ENCODE data around the gene SULF2. TPM values are rescaled to one million over a fixed set of nuclear protein-coding genes. Genes with fewer than 3 reads are reported as not detected.

SULF2 gene
- total RNA-seq, 1 experiment from 2014 or later, result 0.20 TPM

DNA sequence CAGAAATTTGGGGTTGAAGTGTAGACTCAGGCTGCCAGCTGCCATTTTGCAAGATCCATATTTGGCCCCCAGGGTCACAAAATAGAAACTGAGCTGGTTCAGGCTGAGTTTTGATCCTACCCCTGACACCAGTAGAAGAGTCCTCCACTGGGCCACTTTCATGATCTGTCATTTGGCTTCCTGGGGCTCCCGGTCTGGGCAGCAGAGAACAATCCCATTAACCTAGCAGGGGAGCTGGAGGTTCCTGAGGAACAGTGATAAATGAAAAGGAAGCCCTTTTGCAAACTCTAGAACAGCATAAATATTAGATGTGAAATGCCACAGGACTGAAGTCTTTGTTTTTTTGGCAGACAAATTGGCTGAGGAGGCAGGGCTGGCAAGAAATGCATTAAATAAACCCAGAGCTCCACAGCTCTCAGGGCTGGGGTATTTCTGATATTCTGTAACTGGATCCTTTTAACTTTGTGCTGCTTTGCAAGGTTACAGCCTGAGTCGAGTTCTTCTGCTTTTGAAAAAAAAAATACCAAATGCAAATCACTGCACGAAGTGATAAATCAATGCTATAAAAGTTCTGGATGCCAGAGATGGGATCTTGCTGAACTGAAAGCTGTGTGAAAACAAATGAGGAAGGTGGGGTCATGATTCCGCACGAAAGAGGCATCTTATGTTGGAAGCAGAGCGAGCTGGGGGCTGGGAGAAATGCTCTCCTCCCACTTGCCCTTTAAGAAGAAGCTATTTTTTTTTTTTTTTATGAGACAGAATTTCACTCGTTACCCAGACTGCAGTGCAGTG lies 64.4 kb downstream of the SULF2 start:
- DNase-seq, result peak; percentile 65
- no peaks in the 10 kb centered on the region for H3K36me3 ChIP-seq
- peaks cover 7% of the 10 kb centered on the region for H3K27me3 ChIP-seq
- no peaks in the 10 kb centered on the region for H3K9me3 ChIP-seq
- H3K4me3 ChIP-seq, result no peak overlapping the region

DNA sequence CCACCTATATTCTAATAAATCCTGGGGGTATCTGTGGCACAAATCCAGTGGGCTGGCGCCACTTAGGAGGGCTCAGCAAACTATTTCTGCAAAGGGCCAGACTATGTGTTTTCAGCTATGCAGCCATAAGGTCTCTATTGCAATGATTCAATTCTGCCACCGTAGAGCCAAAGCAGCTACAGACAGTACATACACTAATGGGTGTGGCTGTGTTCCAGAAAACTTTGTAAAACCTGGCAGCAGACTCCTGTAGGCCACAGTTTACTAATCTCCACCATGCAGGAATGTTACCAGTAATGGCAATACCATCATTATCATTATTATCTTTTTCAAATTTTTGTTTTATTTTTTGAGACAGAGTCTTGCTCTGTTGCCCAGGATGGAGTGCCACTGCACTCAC lies 65.7 kb downstream of the SULF2 start:
- peaks cover 7% of the 10 kb centered on the region for H3K27me3 ChIP-seq
- no peaks in the 10 kb centered on the region for H3K9me3 ChIP-seq
- H3K36me3 ChIP-seq, result no peaks in the 10 kb centered on the region
- H3K4me3 ChIP-seq, result no peak overlapping the region
- DNase-seq, result peak; percentile 36

DNA sequence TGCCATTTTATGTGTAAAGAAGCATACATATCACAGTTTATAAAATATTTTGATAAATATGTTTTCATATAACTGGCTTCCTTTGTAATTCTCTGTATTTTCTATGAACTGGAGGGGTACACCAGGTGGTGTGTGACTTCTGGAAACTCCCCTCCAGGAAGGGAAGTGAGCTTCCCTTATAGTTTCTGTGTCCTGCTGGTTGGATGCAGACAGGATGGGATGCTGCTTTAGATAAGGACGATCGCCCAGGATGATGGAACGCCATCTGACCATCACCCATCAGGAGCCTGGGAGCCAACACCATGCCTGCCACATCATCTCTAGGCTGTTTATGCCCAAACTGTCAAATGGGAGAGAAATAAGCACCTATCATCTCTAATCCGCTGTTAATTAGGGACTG lies 66.1 kb downstream of the SULF2 start:
- Histone ChIP-seq H3K9me3 (no peaks in the 10 kb centered on the region), H3K27me3 (peaks cover 11% of the 10 kb centered on the region), H3K36me3 (no peaks in the 10 kb centered on the region), H3K4me3 (no peak overlapping the region)
- no peak for DNase-seq

- H3K4me3 ChIP-seq, result no peak overlapping the region
- no peaks in the 10 kb centered on the region for H3K36me3 ChIP-seq
- peaks cover 13% of the 10 kb centered on the region for H3K27me3 ChIP-seq
- no peak for DNase-seq
- no peaks in the 10 kb centered on the region for H3K9me3 ChIP-seq
Measured at GRCh38 chr20:47718398-47718797, 66.9 kb downstream of the SULF2 start.

DNA sequence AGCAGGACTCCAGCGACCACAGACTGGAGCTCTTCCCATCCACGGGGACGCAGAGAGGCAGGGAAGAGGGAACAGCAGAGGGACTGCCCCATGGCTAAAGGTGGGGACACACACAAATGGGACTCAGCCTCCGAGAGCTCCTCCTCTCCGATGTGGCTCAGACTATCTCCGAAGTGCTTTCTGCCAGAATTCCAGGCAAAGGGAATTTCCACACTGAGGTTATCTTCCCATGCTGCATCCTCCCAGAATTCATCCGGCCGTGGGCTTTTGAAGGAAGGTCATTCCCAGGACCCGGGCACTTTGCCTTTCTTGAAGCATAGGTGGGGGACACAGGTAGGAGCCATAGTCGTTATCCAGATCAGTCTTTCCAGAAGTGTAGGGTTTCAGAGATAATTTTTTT lies 67.9 kb downstream of the SULF2 start:
- Histone ChIP-seq H3K27me3 (peaks cover 13% of the 10 kb centered on the region), H3K4me3 (no peak overlapping the region), H3K36me3 (no peaks in the 10 kb centered on the region), H3K9me3 (no peaks in the 10 kb centered on the region)
- no peak for DNase-seq

DNA sequence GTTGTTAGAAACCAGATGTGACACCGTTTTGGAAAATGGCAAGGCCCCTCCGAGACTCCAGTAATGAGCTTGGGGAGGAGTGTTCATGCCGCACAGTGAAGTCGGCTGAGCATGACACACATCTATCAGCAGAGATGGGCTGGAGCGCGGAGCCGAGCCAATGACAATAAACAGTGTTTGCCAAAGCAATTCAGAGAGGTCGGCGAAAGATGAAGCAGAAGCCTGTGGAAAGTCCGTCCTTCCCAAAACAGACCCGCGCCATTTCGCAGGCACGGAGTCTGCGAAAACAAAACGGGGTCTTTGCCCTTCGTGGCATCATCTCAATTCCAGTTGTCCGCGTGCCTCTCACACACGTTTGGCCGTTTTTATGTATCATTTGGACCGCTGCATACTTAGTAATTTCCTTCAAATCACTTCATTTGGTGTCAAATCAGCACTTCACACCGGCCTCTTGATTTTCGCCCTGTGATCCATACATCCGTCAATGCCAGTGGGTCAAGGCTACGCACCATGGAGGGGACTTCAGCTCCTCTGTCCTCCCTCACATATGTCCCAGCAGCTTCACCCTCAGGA lies 71.3 kb downstream of the SULF2 start:
- DNase-seq, result peak; percentile 90
- peaks cover 13% of the 10 kb centered on the region for H3K27me3 ChIP-seq
- no peak overlapping the region for H3K4me3 ChIP-seq

DNA sequence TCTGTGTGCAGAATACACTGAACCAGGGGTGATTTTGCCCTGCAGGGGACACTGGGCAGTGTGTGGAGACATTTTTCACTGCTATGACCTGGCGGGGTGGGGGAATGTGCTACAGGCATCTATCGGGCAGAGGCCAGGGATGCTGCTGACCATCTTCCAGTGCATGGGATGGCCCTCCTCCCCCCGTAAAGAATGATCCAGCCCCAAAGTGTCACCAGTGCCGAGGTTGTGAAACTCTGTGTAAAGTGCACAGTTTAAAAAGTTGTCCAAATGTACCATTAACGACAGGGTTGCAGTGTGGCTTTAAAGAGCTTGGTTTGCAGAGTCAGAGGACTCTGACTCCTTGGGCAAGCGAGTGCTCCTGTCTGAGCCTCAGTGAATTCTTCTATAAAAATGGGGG lies 72.1 kb downstream of the SULF2 start:
- no peak for DNase-seq
- Histone ChIP-seq H3K4me3 (no peak overlapping the region), H3K9me3 (no peaks in the 10 kb centered on the region), H3K36me3 (no peaks in the 10 kb centered on the region), H3K27me3 (peaks cover 13% of the 10 kb centered on the region)

More for the DNA sequence above, 71.3 kb downstream of the SULF2 start:
- H3K36me3 ChIP-seq, result no peaks in the 10 kb centered on the region
- H3K9me3 ChIP-seq, result no peaks in the 10 kb centered on the region

DNA sequence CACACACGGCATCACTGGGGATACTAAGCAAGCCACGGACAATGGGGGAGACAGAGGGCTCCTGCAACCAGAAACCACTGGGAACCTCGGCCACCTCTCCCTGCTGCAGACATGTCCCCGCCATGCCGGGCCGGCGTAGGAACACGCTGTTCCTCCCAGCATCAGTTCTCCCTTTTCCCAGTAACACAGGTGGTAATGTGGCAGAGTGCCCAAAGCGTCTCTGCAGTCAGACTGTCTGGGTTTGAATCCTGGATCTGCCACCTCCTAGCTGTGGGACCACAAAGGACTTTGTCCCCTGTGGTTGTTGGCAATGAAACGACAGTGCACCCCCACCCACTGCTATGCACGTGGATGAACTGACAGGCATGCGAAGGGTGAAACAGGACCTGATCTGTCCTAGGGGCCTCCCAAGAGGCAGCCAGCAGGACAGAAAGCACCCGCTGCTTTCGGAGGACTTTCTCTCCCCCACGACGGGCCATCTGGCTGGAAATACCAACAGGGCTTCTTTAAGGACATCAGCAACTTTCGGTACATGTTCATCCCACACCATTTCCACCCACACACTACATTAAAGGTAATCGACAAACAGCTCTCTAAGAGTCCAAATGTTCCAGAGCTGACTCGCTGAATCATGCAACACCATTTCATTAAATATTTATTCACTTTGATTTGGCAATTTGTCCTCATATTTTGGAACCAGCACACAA lies 74.1 kb downstream of the SULF2 start:
- H3K4me3 ChIP-seq, result no peak overlapping the region
- H3K27me3 ChIP-seq, result peaks cover 6% of the 10 kb centered on the region; the same call in 1 of the 2 replicates
- no peaks in the 10 kb centered on the region for H3K9me3 ChIP-seq
- H3K36me3 ChIP-seq, result no peaks in the 10 kb centered on the region
- DNase-seq, result no peak

- H3K36me3 ChIP-seq, result no peaks in the 10 kb centered on the region
- no peaks in the 10 kb centered on the region for H3K9me3 ChIP-seq
- peaks cover 6% of the 10 kb centered on the region; the same call in 1 of the 2 replicates for H3K27me3 ChIP-seq
- DNase-seq, result no peak
- H3K4me3 ChIP-seq, result no peak overlapping the region
Measured at GRCh38 chr20:47710665-47711045, 74.6 kb downstream of the SULF2 start.

- H3K36me3 ChIP-seq, result no peaks in the 10 kb centered on the region
- H3K9me3 ChIP-seq, result no peaks in the 10 kb centered on the region
- no peak for DNase-seq
- peaks cover 1% of the 10 kb centered on the region; the same call in 1 of the 2 replicates for H3K27me3 ChIP-seq
- no peak overlapping the region for H3K4me3 ChIP-seq
Measured at GRCh38 chr20:47708953-47709833, 76.1 kb downstream of the SULF2 start.

DNA sequence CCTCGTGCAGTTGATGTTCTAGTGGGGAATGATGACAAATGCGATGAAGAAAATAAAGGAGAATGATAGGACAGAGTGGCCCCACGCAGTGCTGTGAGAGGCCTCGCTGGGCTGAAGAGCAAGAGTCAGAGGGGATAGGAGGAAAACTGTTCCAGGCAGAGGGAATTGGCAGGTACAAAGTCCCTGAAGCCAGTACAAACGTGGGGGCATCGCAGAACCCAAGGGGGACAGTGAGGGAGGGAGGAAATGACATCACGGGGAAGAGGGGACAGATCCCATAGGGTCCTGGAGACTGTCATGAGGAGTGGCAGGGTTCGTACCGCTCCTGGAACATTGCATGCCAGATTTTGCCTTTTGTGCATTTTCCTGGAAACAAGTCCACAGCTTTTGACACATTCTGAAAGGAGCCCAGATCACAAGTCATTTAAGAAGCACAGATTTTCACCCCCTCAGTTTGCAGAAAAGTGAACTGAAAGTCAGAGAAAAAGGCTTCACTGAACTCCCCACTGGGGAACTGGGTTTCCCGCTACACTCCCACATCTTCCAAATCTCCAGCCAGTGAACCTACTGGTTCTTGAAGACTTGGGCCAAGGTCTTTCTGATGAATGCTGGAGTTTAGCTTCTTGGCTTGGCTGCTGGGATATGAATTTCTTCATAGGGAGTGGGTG lies 77.0 kb downstream of the SULF2 start:
- Histone ChIP-seq H3K4me3 (no peak overlapping the region), H3K27me3 (no peaks in the 10 kb centered on the region), H3K36me3 (no peaks in the 10 kb centered on the region), H3K9me3 (no peaks in the 10 kb centered on the region)
- DNase-seq, result no peak

GRCh38 chr20:47706345-47706744 lies 78.9 kb downstream of the SULF2 start:
- Histone ChIP-seq H3K9me3 (no peaks in the 10 kb centered on the region), H3K27me3 (no peaks in the 10 kb centered on the region), H3K36me3 (no peaks in the 10 kb centered on the region), H3K4me3 (no peak overlapping the region)
- DNase-seq, result no peak

DNA sequence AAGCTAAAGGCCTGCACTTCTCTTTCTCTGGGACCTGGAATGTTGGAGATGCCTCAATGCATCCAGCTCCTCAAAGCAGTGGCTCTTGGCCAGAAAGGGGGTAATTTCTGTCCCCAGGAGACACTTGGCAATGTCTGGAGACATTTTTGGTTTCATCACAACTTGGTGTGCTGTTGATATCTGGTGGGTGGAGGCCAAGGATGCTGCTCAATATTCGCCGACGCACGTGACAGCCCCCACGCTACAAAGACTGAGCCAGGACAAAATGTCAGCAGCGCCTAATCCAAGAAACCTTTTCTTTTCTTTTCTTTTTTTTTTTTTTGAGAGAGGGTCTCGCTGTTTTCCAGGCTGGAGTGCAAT lies 79.8 kb downstream of the SULF2 start:
- H3K36me3 ChIP-seq, result no peaks in the 10 kb centered on the region
- no peaks in the 10 kb centered on the region for H3K9me3 ChIP-seq
- no peaks in the 10 kb centered on the region for H3K27me3 ChIP-seq
- no peak for DNase-seq
- no peak overlapping the region for H3K4me3 ChIP-seq

DNA sequence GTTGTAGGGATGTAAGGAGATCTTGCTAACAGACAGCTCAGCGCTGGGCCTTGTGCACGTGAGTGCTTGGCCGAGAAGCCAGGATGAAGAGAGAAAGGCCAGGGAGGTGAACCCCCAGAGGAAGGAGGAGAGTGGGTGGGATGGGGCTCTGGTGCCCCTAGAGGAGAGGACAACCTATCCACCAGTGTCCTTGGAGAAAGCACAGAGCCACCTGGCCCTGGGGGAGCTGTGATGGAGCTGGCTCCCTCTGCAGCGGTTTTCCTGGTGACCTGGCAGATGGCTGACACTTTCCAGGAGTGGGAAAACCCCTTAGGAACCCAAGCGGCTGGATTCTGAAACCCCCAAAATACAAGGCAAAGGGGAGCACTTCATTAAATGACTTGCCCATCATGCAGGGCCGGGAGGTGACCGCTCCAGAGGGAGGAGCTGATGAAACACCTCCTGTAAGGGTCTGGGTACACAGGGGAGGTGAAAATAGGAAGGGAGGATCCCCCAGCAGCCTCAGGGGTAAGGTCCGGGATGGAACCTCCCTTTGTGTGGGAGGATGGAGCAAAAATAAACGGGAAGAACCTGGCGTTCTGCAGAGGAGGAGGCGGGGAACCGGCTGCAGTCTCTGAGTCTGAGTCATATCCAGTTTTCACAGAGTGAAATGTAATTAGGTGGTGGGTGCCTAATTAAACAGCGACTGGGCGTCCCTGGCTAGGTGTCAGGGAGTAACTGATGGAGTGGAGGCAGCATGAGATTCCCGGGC lies 80.4 kb downstream of the SULF2 start:
- Histone ChIP-seq H3K36me3 (no peaks in the 10 kb centered on the region), H3K4me3 (no peak overlapping the region), H3K9me3 (no peaks in the 10 kb centered on the region), H3K27me3 (no peaks in the 10 kb centered on the region)
- no peak for DNase-seq

DNA sequence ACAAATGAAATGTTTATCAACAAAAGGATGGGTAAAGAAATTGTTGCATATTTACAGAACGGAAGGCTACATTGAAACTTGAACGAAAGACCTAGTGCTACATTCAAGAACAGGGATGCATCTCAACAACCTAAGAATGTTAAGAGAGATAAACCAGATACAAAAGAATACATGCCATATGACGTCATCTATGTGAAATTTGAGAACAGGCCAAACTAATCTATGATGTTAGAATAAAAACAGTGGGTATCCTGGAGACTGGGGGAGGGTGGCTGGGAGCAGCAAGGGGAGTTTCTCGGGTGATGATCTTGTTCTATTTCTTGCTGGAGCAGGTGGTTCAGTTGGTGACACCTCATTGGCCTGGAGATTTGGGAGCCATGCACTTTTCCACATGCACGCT lies 81.5 kb downstream of the SULF2 start:
- no peaks in the 10 kb centered on the region for H3K36me3 ChIP-seq
- DNase-seq, result no peak
- H3K9me3 ChIP-seq, result no peaks in the 10 kb centered on the region
- no peaks in the 10 kb centered on the region for H3K27me3 ChIP-seq
- H3K4me3 ChIP-seq, result no peak overlapping the region

DNA sequence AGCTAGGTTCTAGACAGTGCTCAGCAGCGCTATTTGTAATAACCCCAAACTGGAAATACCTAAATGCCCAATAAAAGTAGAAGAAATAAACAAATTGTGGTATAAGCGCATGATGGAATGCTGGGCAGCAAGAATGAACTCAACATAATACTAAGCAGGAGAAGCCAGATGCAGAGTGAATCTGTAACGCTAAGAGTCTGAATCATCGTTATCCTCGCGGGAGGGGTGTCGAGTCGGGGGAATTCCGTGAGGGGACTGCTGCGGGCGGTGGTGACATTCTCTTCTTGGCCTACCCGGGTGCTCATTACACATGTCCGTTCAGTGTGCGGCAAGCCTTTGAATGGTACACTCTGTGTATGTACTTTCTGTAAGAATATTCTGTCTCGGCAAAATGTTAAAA lies 83.7 kb downstream of the SULF2 start:
- peak; percentile 81 for DNase-seq
- no peaks in the 10 kb centered on the region for H3K36me3 ChIP-seq

More for the DNA sequence above, 83.7 kb downstream of the SULF2 start:
- no peaks in the 10 kb centered on the region for H3K9me3 ChIP-seq
- H3K27me3 ChIP-seq, result no peaks in the 10 kb centered on the region
- H3K4me3 ChIP-seq, result no peak overlapping the region

All from MG63 (cell line).